ENCODE measurements around the gene CORIN.

The CORIN gene

GRCh38 chr4:47736146-47736545 is 101.7 kb downstream of the CORIN start:
- H3K9me3 ChIP-seq, result peaks cover 0 to 4% (median 0%) of the 10 kb centered on the region in 3 donors
- intact Hi-C loops (cut with DNase I; ENCODE audit: low total_unique reads), result no loop called here
- no peak overlapping the region for H3K27ac ChIP-seq
- no peak for DNase-seq
- H3K4me3 ChIP-seq, result no peak overlapping the region
- H3K36me3 ChIP-seq, result no peaks in the 10 kb centered on the region
- no peaks in the 10 kb centered on the region for H3K4me1 ChIP-seq
- TF ChIP-seq CTCF (IDR thresholded peaks at IDR 0.05), result no peak
- no peaks in the 10 kb centered on the region for H3K27me3 ChIP-seq

- no peaks in the 10 kb centered on the region for H3K9me3 ChIP-seq
- no peaks in the 10 kb centered on the region for H3K4me1 ChIP-seq
- H3K27ac ChIP-seq, result no peak overlapping the region
- H3K27me3 ChIP-seq, result no peaks in the 10 kb centered on the region
- no peak overlapping the region for H3K4me3 ChIP-seq
- intact Hi-C loops (cut with DNase I; ENCODE audit: low total_unique reads), result no loop called here
- no peak for DNase-seq
- H3K36me3 ChIP-seq, result no peaks in the 10 kb centered on the region
- no peak for TF ChIP-seq CTCF (IDR thresholded peaks at IDR 0.05)
Measured at GRCh38 chr4:47733302-47734175, 104.3 kb downstream of the CORIN start.

- Histone ChIP-seq H3K9me3 (no peaks in the 10 kb centered on the region), H3K4me1 (no peaks in the 10 kb centered on the region), H3K27me3 (no peaks in the 10 kb centered on the region), H3K4me3 (no peak overlapping the region), H3K36me3 (no peaks in the 10 kb centered on the region), H3K27ac (no peak overlapping the region)
- intact Hi-C loops (cut with DNase I; ENCODE audit: low total_unique reads), result no loop called here
- DNase-seq, result no peak
- TF ChIP-seq CTCF (IDR thresholded peaks at IDR 0.05), result no peak
Measured at GRCh38 chr4:47731182-47731581, 106.7 kb downstream of the CORIN start.

- H3K27me3 ChIP-seq, result no peaks in the 10 kb centered on the region
- no peaks in the 10 kb centered on the region for H3K4me1 ChIP-seq
- intact Hi-C loops (cut with DNase I; ENCODE audit: low total_unique reads), result no loop called here
- no peak for TF ChIP-seq CTCF (IDR thresholded peaks at IDR 0.05)
- H3K9me3 ChIP-seq, result no peaks in the 10 kb centered on the region
- no peak overlapping the region for H3K4me3 ChIP-seq
- no peak for DNase-seq
- no peak overlapping the region for H3K27ac ChIP-seq
- H3K36me3 ChIP-seq, result no peaks in the 10 kb centered on the region
Measured at GRCh38 chr4:47729131-47729680, 108.7 kb downstream of the CORIN start.

GRCh38 chr4:47721892-47722575 is 115.8 kb downstream of the CORIN start:
- TF ChIP-seq CTCF (IDR thresholded peaks at IDR 0.05), result no peak
- no peak for DNase-seq
- Histone ChIP-seq H3K27me3 (no peaks in the 10 kb centered on the region), H3K4me3 (no peak overlapping the region), H3K9me3 (no peaks in the 10 kb centered on the region), H3K36me3 (no peaks in the 10 kb centered on the region), H3K4me1 (no peaks in the 10 kb centered on the region), H3K27ac (no peak overlapping the region)
- intact Hi-C loops (cut with DNase I; ENCODE audit: low total_unique reads), result no loop called here
